ENCODE data around the gene FRS2.

The FRS2 gene

GRCh38 chr12:69627501-69627900 lies 157.3 kb downstream of the FRS2 start:
- no peak for ATAC-seq (replicated peaks)
- H3K27ac Mint-ChIP-seq: no peak overlapping the region
- H3K4me1 Mint-ChIP-seq (ENCODE audit: low read depth in 2 of 2): no peaks in the 10 kb centered on the region

More at GRCh38 chr12:69627501-69627900, 157.3 kb downstream of the FRS2 start:
- Mint-ChIP-seq H3K9me3 (no peaks in the 10 kb centered on the region), H3K36me3 (ENCODE audit: insufficient read depth) (no peaks in the 10 kb centered on the region), H3K27me3 (peaks cover 18 to 48% of the 10 kb centered on the region in 2 donors), H3K4me3 (no peak overlapping the region)
- DNase-seq: no peak
